Measurements from ENCODE around the gene COLEC12. TPM values are rescaled to one million over a fixed set of nuclear protein-coding genes. Genes with fewer than 3 reads are reported as not detected.

Gene COLEC12
- polyA plus RNA-seq, 3 donors, result 0.21 to 0.47 (median 0.35) TPM

DNA sequence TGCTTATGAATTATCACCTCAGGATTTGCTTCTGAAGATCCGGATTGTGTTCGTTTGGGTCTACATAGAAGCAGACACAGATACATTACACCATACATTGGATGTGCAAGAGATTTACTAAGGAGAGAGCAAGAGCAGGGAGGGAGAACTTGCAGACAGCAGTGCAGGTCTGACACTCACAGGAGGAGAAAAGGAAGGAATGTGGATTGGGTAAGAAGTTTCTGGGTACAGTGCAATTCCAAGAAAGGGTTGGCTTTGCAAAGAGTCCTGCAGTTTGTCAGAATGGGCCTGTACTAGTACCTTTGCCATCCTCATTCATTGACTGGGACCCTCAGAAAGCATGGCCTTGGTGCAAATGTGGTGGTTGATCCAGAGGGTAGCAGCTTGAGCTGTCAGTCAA lies 227.9 kb downstream of the COLEC12 start:
- Histone ChIP-seq H3K27ac (ENCODE audit: low read depth in 1 of 2, low read length in 2 of 2) (no peak overlapping the region), H3K9ac (ENCODE audit: insufficient read depth, low read length, poor library complexity, severe bottlenecking) (no peak overlapping the region), H3K4me3 (replicated peaks in 1 of 3; ENCODE audit: low read depth in 2 of 3, low read length in 3 of 3) (no peak overlapping the region), H3K4me1 (ENCODE audit: control insufficient read depth in 1 of 2, insufficient read depth in 2 of 2, low read length in 2 of 2) (peaks cover 17 to 20% of the 10 kb centered on the region in 2 donors), H3K36me3 (replicated peaks in 1 of 2; ENCODE audit: control insufficient read depth in 1 of 2, insufficient read depth in 2 of 2, low read length in 2 of 2) (no peaks in the 10 kb centered on the region), H3K79me2 (ENCODE audit: insufficient read depth, low read length) (peaks cover 2% of the 10 kb centered on the region), H3K4me2 (replicated peaks; ENCODE audit: extremely low read depth, low read length, poor library complexity, severe bottlenecking) (no peak overlapping the region), H2AFZ (ENCODE audit: insufficient read depth, low read depth, low read length, poor library complexity, severe bottlenecking) (no peak overlapping the region), H3K27me3 (ENCODE audit: control insufficient read depth in 2 of 2, insufficient read depth in 2 of 2, low read length in 2 of 2) (no peaks in the 10 kb centered on the region), H4K20me1 (ENCODE audit: insufficient read depth, low read length) (no peaks in the 10 kb centered on the region), H3K9me3 (replicated peaks in 1 of 2; ENCODE audit: control insufficient read depth in 1 of 2, insufficient read depth in 1 of 2, low read length in 2 of 2) (peaks cover 0 to 4% of the 10 kb centered on the region in 2 donors)
- TF ChIP-seq CTCF (IDR thresholded peaks at IDR 0.05), result no peak
- H3K36me3 Mint-ChIP-seq, result no peaks in the 10 kb centered on the region
- peaks cover 1 to 14% (median 3%) of the 10 kb centered on the region in 3 donors for H3K27me3 Mint-ChIP-seq (ENCODE audit: low read depth in 3 of 3)
- peaks cover 0 to 2% (median 0%) of the 10 kb centered on the region in 7 donors for H3K9me3 Mint-ChIP-seq
- DNase-seq, result no peak
- H3K4me3 Mint-ChIP-seq, result no peak overlapping the region
- intact Hi-C loops (cut with micrococcal nuclease), result loop anchor here in 1 of 2 donors (10.0 kb wide), 2 partner anchors 192 to 222 kb away; no protein-coding TSS in a partner anchor
- WGBS (ENCODE audit: insufficient coverage), result no CpG with 5 or more reads among the region's 2 CpGs
- no peak overlapping the region for H3K27ac Mint-ChIP-seq
- H3K4me1 Mint-ChIP-seq, result peaks cover 19% of the 10 kb centered on the region

DNA sequence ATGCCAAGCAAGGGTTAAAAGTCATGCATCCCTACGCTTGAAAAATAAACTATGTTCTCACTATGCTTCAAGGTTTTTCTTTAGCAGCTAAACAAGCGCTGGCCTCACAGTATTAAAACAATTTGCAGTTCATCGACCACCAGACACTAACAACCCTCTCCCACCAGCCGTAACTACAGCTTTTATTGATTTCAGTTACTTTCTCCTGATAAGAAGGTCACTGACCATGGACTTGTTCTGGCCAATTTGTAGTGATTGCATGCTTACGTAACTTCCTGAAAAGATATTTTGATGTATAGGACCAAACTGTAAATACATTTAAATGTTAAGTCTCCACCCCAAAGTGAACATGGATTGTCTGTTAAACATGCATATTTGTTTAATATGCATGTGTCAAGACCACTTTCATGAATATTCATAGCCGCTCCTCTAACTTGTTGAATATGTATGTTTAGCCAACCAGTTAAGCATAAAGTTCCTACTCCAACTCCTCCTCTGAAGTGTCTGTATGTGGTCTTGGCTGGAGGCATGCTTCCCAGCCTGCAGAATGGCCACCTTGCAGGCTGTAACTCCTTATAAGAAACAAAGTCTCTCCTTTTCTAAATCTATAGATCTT lies 230.9 kb downstream of the COLEC12 start:
- H3K4me3 ChIP-seq (replicated peaks in 1 of 3; ENCODE audit: low read depth in 2 of 3, low read length in 3 of 3), result no peak overlapping the region
- no peaks in the 10 kb centered on the region for H4K20me1 ChIP-seq (ENCODE audit: insufficient read depth, low read length)
- no peak overlapping the region for H3K27ac ChIP-seq (ENCODE audit: low read depth in 1 of 2, low read length in 2 of 2)
- peak in 1 of 3 donors; percentile 12 for DNase-seq
- Mint-ChIP-seq H3K27ac (peak overlapping the region in 3 of 7 donors; percentile 81 to 100 (median 99)), H3K27me3 (ENCODE audit: low read depth in 3 of 3) (peaks cover 0 to 8% (median 0%) of the 10 kb centered on the region in 3 donors), H3K4me3 (peak overlapping the region in 1 of 2 donors; percentile 51), H3K36me3 (peaks cover 4% of the 10 kb centered on the region in 2 donors), H3K9me3 (no peaks in the 10 kb centered on the region), H3K4me1 (peaks cover 23% of the 10 kb centered on the region)
- no peaks in the 10 kb centered on the region for H3K9me3 ChIP-seq (replicated peaks in 1 of 2; ENCODE audit: control insufficient read depth in 1 of 2, insufficient read depth in 1 of 2, low read length in 2 of 2)
- 86% methylated on average over 2 of the region's 6 CpGs for WGBS (ENCODE audit: insufficient coverage)
- H3K4me2 ChIP-seq (replicated peaks; ENCODE audit: extremely low read depth, low read length, poor library complexity, severe bottlenecking), result peak overlapping the region; percentile 1
- H3K36me3 ChIP-seq (replicated peaks in 1 of 2; ENCODE audit: control insufficient read depth in 1 of 2, insufficient read depth in 2 of 2, low read length in 2 of 2), result peaks cover under 1 to 7% of the 10 kb centered on the region in 2 donors
- H3K9ac ChIP-seq (ENCODE audit: insufficient read depth, low read length, poor library complexity, severe bottlenecking), result no peak overlapping the region
- intact Hi-C loops (cut with micrococcal nuclease), result loop anchor here in 1 of 2 donors (5.0 to 10.0 kb wide), 5 partner anchors 53 to 443 kb away; partner anchors contain the start of gene ENOSF1
- no peak for TF ChIP-seq CTCF (IDR thresholded peaks at IDR 0.05)
- peaks cover 32% of the 10 kb centered on the region for H3K79me2 ChIP-seq (ENCODE audit: insufficient read depth, low read length)
- H2AFZ ChIP-seq (ENCODE audit: insufficient read depth, low read depth, low read length, poor library complexity, severe bottlenecking), result no peak overlapping the region
- peaks cover 15 to 20% of the 10 kb centered on the region in 2 donors for H3K4me1 ChIP-seq (ENCODE audit: control insufficient read depth in 1 of 2, insufficient read depth in 2 of 2, low read length in 2 of 2)
- no peaks in the 10 kb centered on the region for H3K27me3 ChIP-seq (ENCODE audit: control insufficient read depth in 2 of 2, insufficient read depth in 2 of 2, low read length in 2 of 2)

Measured in CD14-positive monocyte (primary cell).